Right atrium auricular region (tissue), 2 donors: ENCODE measurements around the gene SEC22A. TPM values are rescaled to one million over a fixed set of nuclear protein-coding genes. Genes with fewer than 3 reads are reported as not detected.

Experiments used
- microRNA-seq, 2 donors: library from miRNA; unstranded; fragments of <30 nt; microRNA quantifications; one replicate each; pipeline ENCODE4, GENCODE V29; 2016 to 2017; ENCODE audit warnings: borderline number of aligned reads in 2 of 2, borderline replicate concordance in 1 of 2
- total RNA-seq, 2 donors: library from RNA; depleted of rRNA; stranded (reverse); fragments of >200 nt; gene quantifications; one replicate each; pipeline ENCODE4 v1.1.0, GENCODE V29; 2016

Gene SEC22A
- total RNA-seq, 2 donors from 2014 or later = 13.7 to 24.2 TPM

Small RNA genes within 50 kb of the gene (microRNA-seq; reads per million reads assigned to microRNA genes)
- 0 to 1.4 reads per million in 2 donors for gene MIR7110

Other genes with a start within 250 kb of the SEC22A start
- 1 to 10 TPM in 1 of 2 donors, under 1 TPM in 1; 0.51 to 3.5 TPM for gene SEMA5B, start 174.2 kb upstream of the SEC22A start, total RNA-seq
- 1 to 10 TPM; 8.0 to 9.0 TPM for gene PDIA5, start 134.9 kb upstream of the SEC22A start, total RNA-seq
- gene ADCY5, start 247.1 kb downstream of the SEC22A start, total RNA-seq = 100 to 1,000 TPM; 105 to 163 TPM